K562 treated with DMSO at 1 percent for 4 hours (cell line): ENCODE data around the gene MRFAP1. TPM values are rescaled to one million over a fixed set of nuclear protein-coding genes. Genes with fewer than 3 reads are reported as not detected.

Experiments
- total RNA-seq: library from RNA; unstranded; fragments of 300-600 nt; gene quantifications from 2 replicates; pipeline ENCODE4 v1.2.3, GENCODE V29; 2022; ENCODE audit not compliant: insufficient read depth

The MRFAP1 gene
- total RNA-seq = 329 and 339 TPM in 2 replicates

DNA sequence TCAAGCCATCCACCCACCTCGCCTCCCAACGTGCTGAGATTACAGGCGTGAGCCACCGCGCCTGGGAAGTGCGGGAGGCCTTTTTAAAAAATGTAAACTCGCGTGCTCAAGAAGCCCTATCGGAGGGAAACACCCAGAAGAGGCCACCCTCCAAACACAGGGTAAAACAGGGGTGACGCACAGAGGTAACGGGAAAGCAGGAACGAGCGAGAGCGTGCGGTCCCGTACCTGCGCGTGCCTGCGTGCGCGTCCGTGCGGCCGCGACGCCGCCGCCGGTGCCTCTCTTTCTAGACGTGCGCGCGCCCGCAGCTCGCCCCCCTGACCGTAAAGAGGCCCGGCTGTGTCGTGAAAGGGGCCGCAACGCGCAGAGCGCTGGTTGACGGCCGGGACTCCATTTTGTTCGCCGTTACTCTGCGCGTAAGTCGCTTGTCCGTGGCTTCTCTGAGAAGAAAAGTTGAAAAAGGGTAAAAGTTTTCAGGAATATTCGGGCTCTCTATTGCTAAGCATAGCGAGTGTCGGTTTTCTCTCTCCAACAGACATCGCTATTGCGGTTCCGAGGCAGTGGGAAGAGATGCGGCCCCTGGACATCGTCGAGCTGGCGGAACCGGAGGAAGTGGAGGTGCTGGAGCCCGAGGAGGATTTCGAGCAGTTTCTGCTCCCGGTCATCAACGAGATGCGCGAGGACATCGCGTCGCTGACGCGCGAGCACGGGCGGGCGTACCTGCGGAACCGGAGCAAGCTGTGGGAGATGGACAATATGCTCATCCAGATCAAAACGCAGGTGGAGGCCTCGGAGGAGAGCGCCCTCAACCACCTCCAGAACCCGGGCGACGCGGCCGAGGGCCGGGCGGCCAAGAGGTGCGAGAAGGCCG lies at the start of gene MRFAP1:
TSS of gene MRFAP1 (plus strand) at position 394 of the 872 bp plus-strand sequence. CDS start at position 572, 178 bp downstream.

Other genes starting within 250 kb of the MRFAP1 start
- gene PPP2R2C, start 168.1 kb upstream of the MRFAP1 start, total RNA-seq = not detected in 2 replicates
- 16.8 and 19.7 TPM in 2 replicates for gene MAN2B2, start 65.5 kb upstream of the MRFAP1 start, total RNA-seq
- gene S100P, start 53.2 kb downstream of the MRFAP1 start, total RNA-seq = 141 and 236 TPM in 2 replicates
- gene MRFAP1L1, start 69.2 kb downstream of the MRFAP1 start, total RNA-seq = 75.2 and 95.9 TPM in 2 replicates
- gene BLOC1S4, start 75.5 kb downstream of the MRFAP1 start, total RNA-seq = 13.2 and 17.3 TPM in 2 replicates
- 8.6 and 12.1 TPM in 2 replicates for gene KIAA0232, start 142.0 kb downstream of the MRFAP1 start, total RNA-seq